Loucy (cell line): Measurements from ENCODE around the gene FAM193A.

Experiments used
- H2AFZ ChIP-seq: fragments of 200-600 bp; sonication (generic); 2 replicates; pipeline ENCODE4 v1.6.0; 2016; ENCODE audit warnings: antibody characterized with exemption, mild to moderate bottlenecking, low read length, moderate library complexity
- H3F3A ChIP-seq: fragments of 200-600 bp; 2 replicates; pipeline ENCODE4 v1.6.0; 2016; ENCODE audit warnings: antibody characterized with exemption, low read depth, mild to moderate bottlenecking
- H3K27me3 ChIP-seq: fragments of 200-600 bp; sonication (generic); 2 replicates; pipeline ENCODE4 v1.6.1; 2014; ENCODE audit warnings: low read length, mild to moderate bottlenecking; ENCODE audit not compliant: insufficient read depth, poor library complexity, severe bottlenecking
- H3K36me3 ChIP-seq: fragments of 200-600 bp; sonication (generic); 2 replicates; pipeline ENCODE4 v1.6.1; 2016; ENCODE audit warnings: low read length; ENCODE audit not compliant: insufficient read depth
- H3K4me1 ChIP-seq: fragments of 200-600 bp; sonication (generic); 2 replicates; pipeline ENCODE4 v1.5.1; 2014; ENCODE audit warnings: low read length, mild to moderate bottlenecking; ENCODE audit not compliant: insufficient read depth, poor library complexity, severe bottlenecking
- H3K4me2 ChIP-seq: fragments of 200-600 bp; sonication (generic); 2 replicates; pipeline ENCODE4 v1.6.0; 2014; ENCODE audit warnings: antibody characterized with exemption, low read length, low read depth, mild to moderate bottlenecking; ENCODE audit not compliant: poor library complexity, severe bottlenecking
- H3K4me3 ChIP-seq: fragments of 200-600 bp; sonication (generic); 2 replicates; pipeline ENCODE4 v1.5.1; 2014; ENCODE audit warnings: low read length, mild to moderate bottlenecking, mixed read lengths; ENCODE audit not compliant: poor library complexity, severe bottlenecking
- H3K79me2 ChIP-seq: fragments of 200-600 bp; sonication (generic); 2 replicates; pipeline ENCODE4 v1.6.1; 2014; ENCODE audit warnings: low read length; ENCODE audit not compliant: insufficient read depth
- H3K9ac ChIP-seq: fragments of 200-600 bp; sonication (generic); 2 replicates; pipeline ENCODE4 v1.6.0; 2014; ENCODE audit warnings: mild to moderate bottlenecking, low read depth, low read length, moderate library complexity; ENCODE audit not compliant: poor library complexity, severe bottlenecking
- H3K9me2 ChIP-seq: fragments of 200-600 bp; sonication (generic); replicated peaks from 2 replicates; pipeline ENCODE4 v1.6.1; 2016; ENCODE audit warnings: low read depth, low read length, mixed read lengths
- H3K9me3 ChIP-seq: fragments of 200-600 bp; sonication (generic); 2 replicates; pipeline ENCODE4 v1.6.1; 2014; ENCODE audit warnings: mild to moderate bottlenecking, antibody characterized with exemption, low read length, low read depth; ENCODE audit not compliant: insufficient read depth
- H4K20me1 ChIP-seq: fragments of 200-600 bp; sonication (generic); 2 replicates; pipeline ENCODE4 v1.6.0; 2014; ENCODE audit warnings: antibody characterized with exemption, low read length, mild to moderate bottlenecking; ENCODE audit not compliant: insufficient read depth, poor library complexity, severe bottlenecking
- CTCF ChIP-seq: fragments of 200-600 bp; sonication (generic); conservative IDR thresholded peaks from 2 replicates; pipeline ENCODE4 v1.5.1; 2014; ENCODE audit warnings: mild to moderate bottlenecking, antibody characterized with exemption, low read length
- EZH2phosphoT487 ChIP-seq: fragments of 200-600 bp; IDR thresholded peaks from 2 replicates; pipeline ENCODE4 v1.6.1; 2018; ENCODE audit warnings: antibody characterized with exemption, mild to moderate bottlenecking, moderate library complexity, borderline replicate concordance

FAM193A gene

GRCh38 chr4:2767705-2768074 is 231.2 kb downstream of the FAM193A start:
- Histone ChIP-seq H3F3A (no peaks in the 10 kb centered on the region), H3K27me3 (no peaks in the 10 kb centered on the region), H2AFZ (no peak overlapping the region), H3K4me1 (peaks cover 10% of the 10 kb centered on the region), H3K4me3 (no peak overlapping the region), H3K4me2 (no peak overlapping the region), H3K9me2 (no peaks in the 10 kb centered on the region), H3K79me2 (no peaks in the 10 kb centered on the region), H3K36me3 (no peaks in the 10 kb centered on the region), H3K9ac (no peak overlapping the region), H4K20me1 (no peaks in the 10 kb centered on the region), H3K9me3 (no peaks in the 10 kb centered on the region)
- no peak for TF ChIP-seq CTCF
- no peak for TF ChIP-seq EZH2phosphoT487

GRCh38 chr4:2768124-2768523 is 231.7 kb downstream of the FAM193A start:
- H3F3A ChIP-seq = no peaks in the 10 kb centered on the region
- TF ChIP-seq EZH2phosphoT487 = no peak
- TF ChIP-seq CTCF = no peak
- no peak overlapping the region for H3K9ac ChIP-seq
- H3K9me2 ChIP-seq = no peaks in the 10 kb centered on the region
- peaks cover 10% of the 10 kb centered on the region for H3K4me1 ChIP-seq
- H3K79me2 ChIP-seq = no peaks in the 10 kb centered on the region
- H3K9me3 ChIP-seq = no peaks in the 10 kb centered on the region
- no peaks in the 10 kb centered on the region for H3K27me3 ChIP-seq
- no peak overlapping the region for H3K4me3 ChIP-seq
- no peak overlapping the region for H3K4me2 ChIP-seq
- H3K36me3 ChIP-seq = no peaks in the 10 kb centered on the region
- no peak overlapping the region for H2AFZ ChIP-seq
- H4K20me1 ChIP-seq = no peaks in the 10 kb centered on the region

- H3K36me3 ChIP-seq = no peaks in the 10 kb centered on the region
- no peak overlapping the region for H3K9ac ChIP-seq
- no peaks in the 10 kb centered on the region for H3K9me3 ChIP-seq
- H3K4me1 ChIP-seq = peaks cover 10% of the 10 kb centered on the region
- no peak overlapping the region for H3K4me2 ChIP-seq
- H3K9me2 ChIP-seq = no peaks in the 10 kb centered on the region
- no peak overlapping the region for H2AFZ ChIP-seq
- no peaks in the 10 kb centered on the region for H3K27me3 ChIP-seq
- TF ChIP-seq EZH2phosphoT487 (no peak), CTCF (no peak)
- H3K79me2 ChIP-seq = no peaks in the 10 kb centered on the region
- no peaks in the 10 kb centered on the region for H4K20me1 ChIP-seq
- H3F3A ChIP-seq = no peaks in the 10 kb centered on the region
- H3K4me3 ChIP-seq = no peak overlapping the region
Measured at GRCh38 chr4:2768921-2769336, 232.5 kb downstream of the FAM193A start.
